IPS-15b (cell line): ENCODE data around the gene SERINC4.
"Not testable (repeated sequence)": the region's sequence is repeated elsewhere in the genome, so short reads cannot be mapped to it uniquely, and the experiment has no call there.

Source experiments
- H3K27me3 ChIP-seq: one replicate; pipeline ENCODE4 v1.6.1; 2013; ENCODE audit warnings: low read length; ENCODE audit not compliant: control insufficient read depth, insufficient read depth
- H3K36me3 ChIP-seq: one replicate; pipeline ENCODE4 v1.6.1; 2013; ENCODE audit warnings: low read length; ENCODE audit not compliant: control insufficient read depth, insufficient read depth
- H3K4me1 ChIP-seq: one replicate; pipeline ENCODE4 v1.6.1; 2013; ENCODE audit warnings: mild to moderate bottlenecking, low read length; ENCODE audit not compliant: control insufficient read depth, insufficient read depth
- H3K4me3 ChIP-seq: one replicate; pipeline ENCODE4 v1.5.1; 2013; ENCODE audit warnings: low read depth, low read length
- H3K9ac ChIP-seq: one replicate; pipeline ENCODE4 v1.6.1; 2013; ENCODE audit warnings: low read depth, mild to moderate bottlenecking, low read length
- H3K9me3 ChIP-seq: one replicate; pipeline ENCODE4 v1.6.1; 2013; ENCODE audit warnings: mild to moderate bottlenecking, low read length; ENCODE audit not compliant: control insufficient read depth, insufficient read depth

Gene SERINC4

DNA sequence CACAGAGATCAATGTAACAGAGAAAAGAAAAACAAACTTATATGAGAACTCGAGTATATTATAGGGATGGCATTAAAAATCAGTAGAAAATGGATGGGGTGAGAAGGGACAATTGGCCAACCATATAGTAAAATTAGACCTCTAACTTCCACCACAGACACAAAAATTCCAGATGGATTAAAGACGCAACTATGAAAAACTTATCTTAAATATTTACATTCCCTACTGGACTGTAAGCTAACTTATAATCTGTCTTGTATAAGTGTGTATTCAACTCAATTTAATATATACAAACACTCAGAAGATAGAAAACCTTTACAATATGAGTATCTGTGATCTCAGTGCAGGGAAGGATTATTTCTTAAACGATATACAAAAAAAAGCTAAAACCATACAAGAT, 21.5 kb upstream of the SERINC4 start:
- Histone ChIP-seq H3K4me3 (no peak overlapping the region), H3K9me3 (no peaks in the 10 kb centered on the region), H3K27me3 (peaks cover 9% of the 10 kb centered on the region), H3K4me1 (no peaks in the 10 kb centered on the region), H3K36me3 (peaks cover 8% of the 10 kb centered on the region), H3K9ac (no peak overlapping the region)

DNA sequence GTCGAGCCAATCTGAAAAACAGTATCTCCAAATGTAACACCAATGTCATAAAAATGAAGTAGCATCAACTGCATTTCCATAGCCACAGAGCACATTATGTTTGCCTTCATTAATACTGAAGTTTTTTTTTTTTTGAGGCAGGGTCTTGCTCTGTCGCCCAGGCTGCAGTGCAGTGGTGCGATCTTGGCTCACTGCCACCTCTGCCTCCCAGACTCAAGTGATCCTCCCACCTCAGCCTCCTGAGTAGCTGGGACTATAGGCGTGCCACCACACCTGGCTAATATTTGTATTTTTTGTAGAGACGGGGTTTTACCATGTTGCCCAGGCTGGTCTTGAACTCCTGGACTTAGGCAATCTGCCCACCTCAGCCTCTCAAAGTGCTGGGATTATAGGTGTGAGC, 15.0 kb upstream of the SERINC4 start:
- not testable (repeated sequence) for H3K27me3 ChIP-seq, H3K4me3 ChIP-seq, H3K4me1 ChIP-seq, H3K9ac ChIP-seq, H3K9me3 ChIP-seq
- peaks cover 47% of the 10 kb centered on the region for H3K36me3 ChIP-seq

DNA sequence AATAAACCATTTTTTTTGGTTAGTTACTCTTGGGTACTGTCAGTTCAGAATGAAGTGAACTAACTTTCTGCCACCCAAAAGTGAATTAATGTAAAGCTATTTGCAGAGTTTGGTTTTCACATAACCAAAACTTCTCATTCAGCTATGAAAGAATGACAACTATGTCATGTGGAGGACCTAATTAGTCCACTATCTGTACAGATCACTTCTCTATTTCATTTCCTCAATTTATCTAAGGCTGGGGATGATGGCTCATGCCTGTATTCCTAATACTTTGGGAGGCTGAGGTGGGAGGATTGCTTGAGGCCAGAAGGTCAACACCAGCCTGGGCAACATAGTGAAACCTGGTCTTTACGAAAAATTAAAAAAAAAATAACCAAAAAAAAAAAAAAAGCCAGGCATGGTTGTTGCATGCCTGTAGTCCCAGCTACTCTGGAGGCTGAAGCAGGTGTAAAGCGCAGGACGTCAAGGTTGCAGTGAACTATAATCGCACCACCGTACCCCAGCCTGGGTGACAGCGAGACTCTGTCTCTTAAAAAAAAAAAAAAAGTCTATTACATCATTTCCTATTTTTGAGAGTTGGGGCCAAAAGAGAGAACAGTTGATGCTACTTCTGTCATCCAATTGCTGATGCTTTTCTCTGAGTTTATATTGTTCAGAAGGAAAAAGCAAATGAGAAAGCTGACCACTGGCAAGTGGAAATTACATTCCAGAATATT, 9.1 kb upstream of the SERINC4 start:
- no peak overlapping the region for H3K9ac ChIP-seq
- no peaks in the 10 kb centered on the region for H3K9me3 ChIP-seq
- H3K4me1 ChIP-seq = no peaks in the 10 kb centered on the region
- H3K36me3 ChIP-seq = peaks cover 64% of the 10 kb centered on the region
- no peak overlapping the region for H3K4me3 ChIP-seq
- H3K27me3 ChIP-seq = no peaks in the 10 kb centered on the region

DNA sequence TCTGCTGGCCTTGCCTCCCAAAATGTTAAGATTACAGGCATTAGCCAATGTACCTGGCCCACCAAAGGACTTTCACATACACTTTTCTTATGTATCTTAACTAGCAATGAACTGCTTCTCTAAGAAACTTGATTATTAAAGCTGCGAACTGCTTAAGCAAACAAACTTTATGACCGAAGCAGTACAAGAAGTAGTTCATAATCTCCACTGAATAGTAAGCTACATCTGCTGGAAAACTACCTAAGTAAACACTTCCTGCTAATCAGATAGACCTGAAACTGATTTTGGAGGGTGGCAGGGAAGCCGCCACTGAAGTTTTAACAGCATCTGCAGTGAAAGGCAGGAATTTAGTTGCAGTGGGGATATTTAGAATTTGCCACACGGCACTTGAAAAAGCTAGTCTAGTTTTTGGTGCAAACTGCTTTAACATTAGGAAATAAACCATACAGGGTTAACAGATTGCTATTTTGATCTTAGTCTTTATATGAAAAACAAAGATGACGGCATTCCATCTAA, 8.5 kb upstream of the SERINC4 start:
- H3K9ac ChIP-seq = no peak overlapping the region
- no peaks in the 10 kb centered on the region for H3K4me1 ChIP-seq

DNA sequence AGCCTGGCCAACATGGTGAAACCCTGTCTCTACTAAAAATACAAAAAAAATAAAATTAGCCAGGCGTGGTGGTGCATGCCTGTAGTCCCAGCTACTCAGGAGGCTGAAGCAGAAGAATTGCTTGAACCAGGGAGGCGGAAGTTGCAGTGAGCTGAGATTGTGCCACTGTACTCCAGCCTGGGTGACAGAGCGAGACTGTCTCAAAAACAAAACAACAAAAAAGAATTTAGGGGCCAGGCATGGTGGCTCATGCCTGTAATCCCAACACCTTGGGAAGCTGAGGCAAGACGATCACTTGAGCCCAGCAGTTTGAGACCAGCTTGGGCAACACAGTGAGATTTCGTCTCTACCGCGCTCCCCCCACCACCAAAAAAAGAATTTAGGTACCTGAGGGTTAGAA, 2.7 kb upstream of the SERINC4 start:
- H3K4me3 ChIP-seq, H3K9ac ChIP-seq, H3K9me3 ChIP-seq, H3K4me1 ChIP-seq, H3K27me3 ChIP-seq: not testable (repeated sequence)
- H3K36me3 ChIP-seq = peaks cover 18% of the 10 kb centered on the region

More for the DNA sequence above, 8.5 kb upstream of the SERINC4 start:
- Histone ChIP-seq H3K9me3 (no peaks in the 10 kb centered on the region), H3K27me3 (no peaks in the 10 kb centered on the region), H3K36me3 (peaks cover 58% of the 10 kb centered on the region), H3K4me3 (no peak overlapping the region)

DNA sequence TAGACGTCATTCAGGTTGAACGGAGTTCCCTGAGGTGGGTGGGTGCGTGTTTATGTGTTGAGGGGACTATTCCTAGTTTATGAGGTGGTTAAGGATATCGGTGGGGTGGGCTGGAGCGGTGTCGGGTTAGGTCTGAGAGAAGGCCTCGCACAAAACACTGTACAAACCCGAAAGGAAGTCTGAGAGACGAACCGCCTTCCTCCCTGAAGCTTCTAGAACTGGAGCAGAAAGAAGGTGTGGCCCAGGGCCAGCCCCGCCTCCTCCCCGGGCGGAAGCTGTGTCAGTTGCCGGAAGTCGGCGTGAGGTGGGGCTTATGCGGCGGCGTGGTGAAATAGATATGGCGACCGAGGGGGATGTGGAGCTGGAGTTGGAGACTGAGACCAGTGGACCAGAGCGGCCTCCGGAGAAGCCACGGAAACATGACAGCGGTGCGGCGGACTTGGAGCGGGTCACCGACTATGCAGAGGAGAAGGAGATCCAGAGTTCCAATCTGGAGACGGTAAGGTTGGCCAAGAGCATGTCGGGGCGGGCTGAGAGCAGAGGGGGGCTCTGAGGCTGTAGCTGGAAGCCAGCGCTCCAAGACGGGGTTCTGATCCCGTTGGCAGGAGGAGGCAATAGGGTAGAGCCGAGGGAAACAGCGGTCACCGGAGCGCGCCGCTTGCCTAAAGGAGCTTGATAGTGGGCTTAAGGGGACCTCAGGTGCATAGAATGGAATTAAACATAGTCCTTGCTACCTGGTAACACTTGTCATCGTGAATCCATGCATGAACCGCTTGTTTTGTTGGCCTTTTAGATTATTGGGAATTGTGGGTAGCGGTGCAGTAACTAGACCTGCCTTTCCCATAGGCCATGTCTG, 494 bp upstream of the SERINC4 start, which contains the start of gene HYPK:
Gene HYPK, plus strand, starts transcription at position 314 of the 856 bp plus-strand sequence. Its CDS starts 24 bp downstream, at position 338.
- H3K27me3 ChIP-seq = no peaks in the 10 kb centered on the region
- peak within 1 kb of the TSS; percentile 92 for H3K9ac ChIP-seq
- peaks cover 17% of the 10 kb centered on the region for H3K4me1 ChIP-seq
- H3K4me3 ChIP-seq = peak within 1 kb of the TSS; percentile 98
- H3K9me3 ChIP-seq = no peaks in the 10 kb centered on the region
- peaks cover 12% of the 10 kb centered on the region for H3K36me3 ChIP-seq

DNA sequence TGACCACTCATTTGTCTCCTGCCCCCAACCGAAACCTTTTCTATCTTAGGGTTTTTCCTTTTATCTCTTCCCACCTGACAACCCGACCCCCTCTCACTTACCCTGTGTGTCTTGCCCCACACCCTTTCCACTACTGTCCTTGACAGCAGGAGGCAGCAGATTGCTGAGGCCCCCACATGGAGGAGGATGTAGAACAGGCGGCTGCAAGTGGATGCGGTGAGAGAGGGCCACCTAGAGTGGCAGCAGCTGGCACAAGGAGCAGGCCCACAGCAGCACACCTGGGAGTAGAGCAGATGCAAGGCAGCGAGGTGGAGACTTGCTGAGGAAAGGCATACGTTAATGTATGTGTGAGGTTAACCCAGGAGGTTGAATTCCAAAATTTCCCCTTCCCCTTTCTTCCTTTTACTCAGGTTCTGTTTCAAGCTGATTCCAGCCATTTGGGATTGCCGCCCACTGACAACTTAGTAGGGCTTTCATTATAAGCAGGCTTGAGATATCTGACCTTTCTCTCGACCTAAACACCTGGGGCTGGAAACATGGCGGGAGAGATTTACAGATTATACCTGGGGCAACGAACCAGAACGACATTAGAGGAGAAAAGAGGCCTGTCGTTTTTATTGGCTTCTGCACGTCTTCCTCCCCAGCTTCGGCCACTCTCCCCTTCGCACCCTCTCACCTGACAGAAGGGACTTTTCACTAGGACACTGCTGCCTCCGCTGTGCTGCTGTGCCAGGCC, 643 bp downstream of the SERINC4 start:
- peak overlapping the region; percentile 37 for H3K9ac ChIP-seq
- H3K9me3 ChIP-seq = no peaks in the 10 kb centered on the region
- H3K36me3 ChIP-seq = peaks cover 17% of the 10 kb centered on the region
- H3K27me3 ChIP-seq = no peaks in the 10 kb centered on the region
- peaks cover 27% of the 10 kb centered on the region for H3K4me1 ChIP-seq
- H3K4me3 ChIP-seq = no peak overlapping the region

DNA sequence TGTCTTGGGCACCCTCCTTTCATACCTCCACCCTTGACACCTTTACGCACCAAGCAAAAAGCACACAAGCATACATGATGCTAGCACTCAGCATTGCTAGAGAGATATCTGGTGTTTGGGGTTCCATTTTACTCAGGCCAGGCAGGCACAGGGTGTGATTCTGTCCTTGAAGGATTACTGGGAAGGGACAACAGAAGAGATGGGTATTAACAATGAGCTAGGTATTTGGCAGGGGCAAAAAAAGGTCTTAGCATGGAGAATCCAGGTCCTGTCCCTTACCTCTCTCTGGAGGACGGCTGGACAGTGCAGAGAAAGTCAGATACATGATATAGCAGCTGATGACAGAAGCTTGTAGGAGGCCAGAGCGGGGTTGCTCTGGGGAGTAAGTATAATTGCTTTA, 3.5 kb downstream of the SERINC4 start:
- peaks cover 31% of the 10 kb centered on the region for H3K36me3 ChIP-seq
- peaks cover 35% of the 10 kb centered on the region for H3K4me1 ChIP-seq
- H3K4me3 ChIP-seq = no peak overlapping the region
- no peaks in the 10 kb centered on the region for H3K9me3 ChIP-seq
- H3K9ac ChIP-seq = no peak overlapping the region
- H3K27me3 ChIP-seq = no peaks in the 10 kb centered on the region

DNA sequence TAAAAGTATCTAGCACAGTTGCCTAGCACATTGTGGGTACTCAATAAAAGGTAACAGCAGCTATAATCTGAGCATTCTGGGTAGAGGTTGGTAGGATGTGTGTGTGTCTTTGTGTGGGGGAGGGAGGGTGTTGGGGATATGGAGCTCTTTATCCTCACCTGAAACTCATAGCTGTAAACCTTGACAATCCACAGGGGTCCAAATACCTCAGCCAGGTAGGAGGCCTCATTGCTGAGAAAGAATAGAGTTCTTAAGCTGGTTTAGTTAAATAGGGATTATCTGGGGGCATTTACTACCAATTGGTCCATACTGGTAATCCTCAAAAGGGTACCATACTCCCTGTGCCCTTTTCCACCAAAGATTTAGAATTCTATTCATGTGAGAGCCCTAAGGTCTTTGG, 4.0 kb downstream of the SERINC4 start:
- no peaks in the 10 kb centered on the region for H3K9me3 ChIP-seq
- no peak overlapping the region for H3K4me3 ChIP-seq
- peaks cover 35% of the 10 kb centered on the region for H3K4me1 ChIP-seq
- peaks cover 31% of the 10 kb centered on the region for H3K36me3 ChIP-seq
- no peaks in the 10 kb centered on the region for H3K27me3 ChIP-seq
- no peak overlapping the region for H3K9ac ChIP-seq

DNA sequence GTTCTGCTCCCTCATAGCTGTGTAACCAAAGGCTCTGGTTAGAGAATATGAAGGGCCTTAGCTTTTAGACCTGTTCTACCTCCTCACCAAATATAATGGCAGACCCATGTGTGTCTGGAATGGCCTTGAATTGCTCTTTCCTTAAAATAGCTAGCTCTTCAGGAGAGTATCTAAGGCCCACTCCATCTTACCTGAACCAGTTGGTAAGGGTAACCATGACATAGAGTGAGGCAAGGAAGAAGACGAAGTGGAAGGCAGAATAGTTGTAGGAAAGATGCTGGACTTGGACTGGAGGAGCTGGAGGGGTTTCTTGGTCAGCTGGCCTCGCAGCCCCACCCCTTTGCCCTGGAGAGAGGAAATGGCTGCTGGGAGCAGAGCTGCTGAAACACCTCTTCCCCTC, 4.8 kb downstream of the SERINC4 start:
- no peak overlapping the region for H3K9ac ChIP-seq
- peaks cover 31% of the 10 kb centered on the region for H3K36me3 ChIP-seq
- no peak overlapping the region for H3K4me3 ChIP-seq
- H3K27me3 ChIP-seq = no peaks in the 10 kb centered on the region
- peaks cover 34% of the 10 kb centered on the region for H3K4me1 ChIP-seq
- H3K9me3 ChIP-seq = no peaks in the 10 kb centered on the region

DNA sequence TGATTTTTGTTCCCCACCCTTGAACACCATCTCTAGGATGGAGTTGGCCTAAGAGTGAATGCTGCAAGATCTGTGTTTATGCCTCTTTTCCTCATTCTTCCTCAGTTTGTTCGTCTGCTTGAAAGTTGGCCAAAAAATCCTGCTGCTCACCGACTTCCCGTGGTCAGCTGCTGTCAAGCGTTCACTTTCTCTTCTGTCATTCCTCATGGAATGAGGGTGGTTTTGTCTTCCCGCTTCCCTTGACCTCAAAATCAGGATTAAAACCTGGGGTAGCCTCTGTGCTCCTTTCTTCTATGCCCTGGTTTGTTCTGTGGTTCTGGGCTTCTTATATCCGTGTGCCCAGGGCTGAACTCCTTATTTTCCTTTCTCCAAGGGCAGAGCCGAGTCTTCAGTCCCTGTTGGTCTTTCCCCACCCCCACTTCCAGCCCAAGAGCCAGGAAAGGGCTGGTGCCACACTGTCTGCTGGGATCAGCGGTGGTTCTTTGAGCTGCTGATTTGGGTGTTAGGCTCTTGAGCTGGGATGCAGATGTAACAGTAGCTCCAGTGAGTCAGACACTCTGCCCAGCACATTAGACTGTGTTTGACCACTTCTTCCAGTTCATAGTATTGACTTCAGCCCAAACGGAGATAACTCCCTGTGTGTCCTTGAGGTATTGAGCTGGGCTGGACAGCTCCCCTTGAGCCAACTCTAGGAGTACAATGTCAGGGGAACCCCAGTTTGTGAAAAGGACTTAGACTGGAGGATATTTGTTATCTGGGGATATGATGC, 5.6 kb downstream of the SERINC4 start:
- Histone ChIP-seq H3K36me3 (peaks cover 31% of the 10 kb centered on the region), H3K9me3 (no peaks in the 10 kb centered on the region), H3K27me3 (no peaks in the 10 kb centered on the region), H3K9ac (peak overlapping the region; percentile 98), H3K4me3 (no peak overlapping the region), H3K4me1 (peaks cover 28% of the 10 kb centered on the region)
